ENCODE measurements around the gene IL33. TPM values are rescaled to one million over a fixed set of nuclear protein-coding genes. Genes with fewer than 3 reads are reported as not detected.
A peak's percentile ranks its signal among the peaks of the same experiment; 100 is the strongest.

Gene IL33
- polyA plus RNA-seq, 1 donor, result 26.2 TPM

DNA sequence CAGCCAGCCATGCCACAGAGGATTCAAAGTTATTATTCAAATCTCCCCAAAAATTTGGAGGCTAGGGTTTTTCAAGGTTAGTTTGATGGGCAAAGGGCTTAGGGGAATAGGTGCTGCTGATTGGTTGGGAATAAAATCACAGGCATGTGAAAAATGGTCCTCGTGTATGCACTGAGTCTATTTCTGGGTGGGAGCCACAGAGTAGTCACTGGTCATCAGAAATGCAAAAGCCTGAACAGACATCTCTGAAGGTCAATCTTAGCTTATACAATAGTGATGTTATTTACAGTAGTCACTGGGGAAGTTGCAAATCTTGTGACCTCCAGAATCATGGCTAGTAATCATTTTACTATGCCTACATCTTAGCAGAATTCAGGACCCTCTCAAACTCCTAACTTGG lies 1.3 kb downstream of the IL33 start:
- no peak for DNase-seq (ENCODE audit: low read depth)

GRCh38 chr9:6218099-6218502 lies 2.5 kb downstream of the IL33 start:
- DNase-seq (ENCODE audit: low read depth), result no peak

DNA sequence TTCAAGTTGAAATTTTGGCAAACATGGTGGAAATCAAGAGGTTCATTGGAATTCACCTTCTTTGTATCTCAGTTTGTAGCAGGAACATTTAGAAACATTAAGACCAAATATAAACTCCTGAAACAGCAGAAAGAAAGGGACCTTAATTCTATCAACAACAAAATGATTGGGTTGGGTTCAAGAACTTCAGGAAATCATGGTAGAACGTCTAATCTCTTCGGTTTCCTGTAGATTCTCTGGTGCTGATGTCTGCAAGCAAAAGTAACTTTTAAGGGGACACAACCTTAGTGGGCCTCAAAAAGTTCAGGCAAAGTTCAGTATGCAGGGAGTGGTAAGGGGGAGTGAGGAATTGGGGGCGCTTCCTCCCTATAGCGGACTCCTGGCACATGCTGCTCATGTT lies 3.4 kb downstream of the IL33 start:
- DNase-seq (ENCODE audit: low read depth), result no peak

DNA sequence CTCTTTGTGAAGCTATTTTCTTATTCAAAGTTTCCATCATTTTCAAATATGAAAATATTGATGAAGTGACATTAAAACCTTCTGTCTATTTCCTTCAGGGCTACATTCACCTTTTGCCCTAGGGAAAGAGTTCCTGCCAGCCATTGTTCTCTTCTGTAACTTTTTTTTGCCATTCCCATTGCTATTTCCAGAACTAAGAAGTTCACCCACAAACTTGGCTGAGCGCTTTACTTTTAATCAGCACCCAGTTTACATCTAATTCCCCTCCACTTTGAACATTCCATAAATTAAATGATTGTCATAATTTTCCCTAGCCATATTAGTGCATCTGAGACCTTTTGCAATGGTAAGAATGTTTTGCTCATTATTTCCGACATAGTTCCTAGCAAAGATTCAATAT lies 4.4 kb downstream of the IL33 start:
- no peak for DNase-seq (ENCODE audit: low read depth)

GRCh38 chr9:6224393-6225154 lies 9.0 kb downstream of the IL33 start:
- DNase-seq (ENCODE audit: low read depth), result no peak

- no peak for DNase-seq (ENCODE audit: low read depth)
These were observed 11.1 kb downstream of the IL33 start for GRCh38 chr9:6226696-6227095.

DNA sequence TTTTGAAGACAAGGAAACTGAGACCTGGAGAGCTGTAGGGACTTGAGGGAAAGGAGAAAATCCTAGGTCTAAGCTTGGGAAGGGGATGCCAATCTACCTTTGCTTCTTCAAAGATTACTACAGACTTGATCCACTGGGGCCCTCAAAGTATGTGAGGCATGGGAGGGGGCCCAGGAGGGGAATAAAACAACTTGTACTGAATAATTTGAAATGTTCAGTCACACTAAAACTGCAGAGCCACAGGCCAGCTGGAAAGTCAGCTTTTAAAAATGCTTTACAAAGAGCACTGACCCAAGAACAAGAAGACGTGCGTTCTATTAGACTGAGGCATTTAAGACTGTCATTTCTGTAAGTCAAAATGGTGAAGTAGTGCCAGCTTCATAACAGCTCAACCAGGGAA lies 13.6 kb downstream of the IL33 start:
- no peak for DNase-seq (ENCODE audit: low read depth)

DNA sequence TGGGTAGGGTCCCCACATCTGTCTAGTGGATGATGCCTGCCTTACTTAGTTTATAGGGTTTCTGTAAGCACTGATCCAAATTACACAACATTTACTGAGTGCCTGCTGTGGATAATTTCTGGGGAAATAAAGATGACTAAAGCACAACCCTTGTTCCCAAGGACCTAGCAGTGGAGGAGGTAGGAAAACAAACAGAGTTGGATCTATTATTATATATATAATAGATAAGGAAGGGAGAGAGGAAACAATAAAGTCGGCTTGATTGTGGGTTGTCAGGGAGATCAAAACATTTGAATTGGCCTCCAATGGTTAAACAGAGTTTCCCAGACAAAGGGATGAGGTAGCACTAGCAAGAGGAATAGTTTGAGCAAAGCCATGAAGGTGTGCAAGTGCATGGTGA lies 14.0 kb downstream of the IL33 start:
- no peak for DNase-seq (ENCODE audit: low read depth)

DNA sequence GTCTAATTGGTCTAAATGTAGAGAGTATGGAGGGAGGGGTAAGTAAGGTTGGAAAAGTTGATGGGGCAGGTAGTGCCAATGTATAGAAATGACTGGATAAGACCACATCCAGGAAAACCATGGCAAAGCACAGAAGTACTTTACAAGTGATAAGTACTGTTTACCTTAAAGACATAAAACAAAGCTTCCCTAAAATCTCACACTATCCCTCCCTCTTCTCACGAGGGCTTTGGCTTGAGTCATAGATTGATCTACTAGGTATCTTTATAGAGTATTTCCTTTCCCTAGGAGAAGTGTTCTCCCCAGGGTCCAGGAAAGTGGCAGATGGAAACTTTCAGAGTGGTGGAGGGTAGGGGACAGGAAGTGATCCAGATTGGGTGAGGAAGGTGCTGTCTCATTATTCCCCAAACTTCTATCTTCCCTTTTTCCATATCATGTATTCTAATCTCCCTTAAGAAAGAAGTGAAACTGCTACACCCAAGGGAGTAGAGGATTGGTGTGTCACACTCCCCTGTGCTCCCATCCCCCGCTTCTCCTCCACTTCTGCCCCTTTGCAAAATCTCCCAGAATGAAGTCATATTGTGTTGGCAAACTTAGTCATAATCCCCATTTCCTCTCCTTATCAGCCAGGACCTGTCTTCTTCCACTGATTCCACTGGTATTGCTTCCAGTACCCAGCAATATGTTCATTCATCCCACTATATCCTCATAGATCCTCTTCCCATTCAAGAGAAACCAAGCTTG lies 14.6 kb downstream of the IL33 start:
- DNase-seq (ENCODE audit: low read depth), result no peak

- no peak for DNase-seq (ENCODE audit: low read depth)
These were observed 16.8 kb downstream of the IL33 start for GRCh38 chr9:6232336-6232945.

DNA sequence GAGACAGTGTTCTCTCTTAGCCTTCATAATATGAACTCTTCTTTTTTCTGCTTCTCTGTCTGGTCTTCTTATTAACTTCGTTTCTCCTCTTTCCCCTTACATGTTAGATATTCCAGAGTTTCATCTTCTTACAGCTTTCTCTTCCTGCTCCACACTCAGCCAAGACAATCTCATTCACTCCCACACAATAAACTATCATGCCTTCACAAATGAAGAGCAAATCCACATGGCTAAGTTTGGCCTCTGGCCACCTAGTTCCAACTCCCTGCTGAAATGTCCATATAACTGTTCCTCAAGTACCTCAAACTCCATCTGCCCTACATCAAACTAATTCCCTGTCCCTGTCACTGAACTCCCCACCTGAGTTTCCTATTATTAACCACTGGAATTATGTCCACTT lies 18.4 kb downstream of the IL33 start:
- no peak for DNase-seq (ENCODE audit: low read depth)

- DNase-seq (ENCODE audit: low read depth), result no peak
These were observed 21.7 kb downstream of the IL33 start for GRCh38 chr9:6237267-6237666.

- no peak for DNase-seq (ENCODE audit: low read depth)
These were observed 23.4 kb downstream of the IL33 start for GRCh38 chr9:6239048-6239461.

- DNase-seq (ENCODE audit: low read depth), result no peak
These were observed 24.1 kb downstream of the IL33 start for GRCh38 chr9:6239694-6240093.

DNA sequence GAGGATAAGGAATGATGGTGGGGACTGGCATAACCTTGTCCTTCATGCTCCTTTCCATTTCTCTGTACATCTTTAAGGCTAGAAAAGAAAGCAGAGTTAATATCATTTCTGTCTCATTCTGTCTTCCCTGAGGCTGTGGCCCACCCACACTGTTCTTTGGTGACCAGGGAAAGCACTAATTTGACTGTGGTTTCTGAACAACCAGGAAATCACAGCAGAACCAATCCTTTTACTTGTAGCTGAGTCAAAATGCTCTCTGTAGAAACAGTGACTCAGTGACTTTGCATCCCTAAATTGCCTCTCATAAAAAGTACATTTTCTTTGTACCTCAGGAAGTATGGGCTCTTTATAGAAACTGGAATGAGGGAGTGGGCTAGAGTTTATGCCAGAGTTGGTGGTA lies 28.1 kb downstream of the IL33 start:
- DNase-seq (ENCODE audit: low read depth), result no peak

DNA sequence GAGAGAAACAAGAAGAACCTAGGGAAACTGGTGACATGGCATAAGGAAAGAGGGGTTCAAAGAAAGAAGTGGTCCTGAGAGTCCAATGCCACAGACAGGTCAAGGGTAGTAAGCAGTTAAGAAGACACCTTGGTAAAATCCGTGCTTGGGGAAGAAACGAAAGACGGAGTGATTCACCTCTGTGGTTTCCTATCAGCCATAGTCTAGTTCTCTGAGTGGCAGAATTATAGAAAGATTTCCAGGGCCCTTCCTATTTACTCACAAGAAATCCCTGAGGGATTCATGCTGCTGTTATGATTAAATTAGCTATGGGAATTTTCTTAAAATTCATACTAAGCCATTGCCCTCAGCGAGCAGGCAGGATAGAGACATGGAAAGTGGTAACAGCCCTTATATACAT lies 31.7 kb downstream of the IL33 start:
- DNase-seq (ENCODE audit: low read depth), result no peak

DNA sequence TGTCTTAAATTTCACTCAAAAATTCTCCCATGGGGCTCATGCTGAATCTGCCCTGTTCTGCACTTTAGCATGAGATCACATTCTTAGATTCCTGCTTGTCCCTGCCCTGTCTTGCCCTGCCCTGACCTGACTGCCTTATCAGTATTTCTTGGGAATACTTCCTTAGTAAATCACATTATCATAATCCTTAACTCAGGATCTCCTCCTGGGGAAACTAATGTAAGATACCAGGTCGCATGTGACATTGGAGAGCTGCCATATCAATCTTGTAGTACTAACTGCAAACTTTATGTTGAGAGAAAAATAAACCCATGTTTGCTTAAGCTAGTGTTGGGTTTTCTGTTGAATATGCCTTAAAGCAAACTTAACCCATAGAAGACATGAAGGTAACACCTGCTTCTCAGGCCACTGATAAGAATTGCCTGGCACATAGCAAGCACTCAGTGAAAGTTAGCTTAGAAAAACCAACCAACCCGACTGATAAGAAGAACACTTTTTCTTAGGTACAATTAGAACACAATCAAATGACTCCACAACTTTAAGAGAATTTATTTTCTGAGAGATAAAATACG lies 53.3 kb downstream of the IL33 start:
- no peak for DNase-seq (ENCODE audit: low read depth)

DNA sequence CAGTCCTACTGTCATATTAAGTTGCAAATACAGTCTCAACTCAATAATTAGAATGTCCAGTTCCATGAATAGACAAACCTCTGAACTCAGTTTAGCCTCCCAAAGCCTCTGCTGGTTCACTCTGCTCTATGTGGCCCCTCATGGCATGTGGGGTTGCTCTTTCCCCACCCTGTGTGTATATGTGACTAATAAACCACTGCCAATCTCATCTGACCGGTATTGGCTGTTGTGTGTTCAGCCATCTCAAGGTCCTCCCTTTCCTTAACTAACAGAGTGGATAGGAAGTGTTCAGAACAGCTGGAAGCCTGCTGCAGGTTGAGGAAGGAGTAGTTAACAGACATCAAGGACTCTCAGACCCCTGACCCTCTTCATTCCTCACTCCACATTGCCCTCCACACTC lies 55.3 kb downstream of the IL33 start:
- DNase-seq (ENCODE audit: low read depth), result no peak

GRCh38 chr9:6271508-6272228 lies 56.1 kb downstream of the IL33 start:
- DNase-seq (ENCODE audit: low read depth), result no peak

DNA sequence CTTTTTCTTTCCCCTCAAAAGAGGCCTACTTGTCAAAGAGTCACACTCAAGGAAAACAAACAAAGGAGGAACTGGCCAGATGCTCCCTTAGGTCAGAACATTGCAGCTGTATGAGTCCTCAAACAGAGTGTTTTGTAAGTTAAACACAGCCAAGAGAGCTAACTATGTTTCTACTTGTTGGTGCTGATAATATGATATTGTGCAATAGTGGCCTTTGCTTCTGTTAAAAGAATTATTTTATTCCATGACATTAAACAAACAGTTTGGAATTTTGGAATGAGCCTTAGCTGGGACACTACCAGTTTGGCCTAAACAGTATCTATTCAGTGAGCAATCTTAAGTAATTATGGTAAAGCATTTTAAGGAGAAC lies 56.6 kb downstream of the IL33 start:
- peak; percentile 6 for DNase-seq (ENCODE audit: low read depth)

GRCh38 chr9:6277417-6277816 lies 61.8 kb downstream of the IL33 start:
- DNase-seq (ENCODE audit: low read depth), result no peak

DNA sequence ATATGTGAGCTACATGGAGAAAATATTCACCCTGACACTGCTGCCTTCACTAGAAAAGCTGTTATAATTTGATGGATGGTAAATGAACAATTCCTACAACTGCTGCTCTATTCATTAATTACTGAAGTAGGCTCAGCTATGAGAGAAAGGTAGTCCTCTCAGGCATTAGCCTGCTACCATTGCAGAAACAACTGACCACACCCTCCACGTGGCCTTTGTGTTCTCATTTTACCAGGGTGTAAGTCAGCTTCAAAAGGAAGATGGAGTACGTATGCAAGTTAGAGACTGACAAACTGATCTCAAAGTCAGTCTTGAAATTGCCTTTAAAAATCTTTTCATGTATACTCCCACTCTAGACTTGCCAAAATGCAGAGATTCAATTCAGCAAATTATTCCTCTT lies 86.3 kb downstream of the IL33 start:
- no peak for DNase-seq (ENCODE audit: low read depth)

Data from forelimb muscle (tissue), 1 donor.